PC-3 (cell line): ENCODE results near the gene AFF3.

Source experiments
- EZH2 ChIP-seq: fragments of 300-600 bp; sonication (generic); IDR thresholded peaks from one replicate; pipeline ENCODE4 v1.6.1; 2017; ENCODE audit warnings: antibody characterized with exemption, mild to moderate bottlenecking, low read length; ENCODE audit not compliant: unreplicated experiment
- TF ChIP-seq, protein P1 (sequence below): fragments of 300-600 bp; sonication (generic); conservative IDR thresholded peaks from 2 replicates; pipeline ENCODE4 v1.5.1; 2017; ENCODE audit warnings: antibody characterized with exemption, low read depth, mild to moderate bottlenecking, low read length

- TF ChIP-seq EZH2 = no peak
- TF ChIP-seq, protein P1, sequence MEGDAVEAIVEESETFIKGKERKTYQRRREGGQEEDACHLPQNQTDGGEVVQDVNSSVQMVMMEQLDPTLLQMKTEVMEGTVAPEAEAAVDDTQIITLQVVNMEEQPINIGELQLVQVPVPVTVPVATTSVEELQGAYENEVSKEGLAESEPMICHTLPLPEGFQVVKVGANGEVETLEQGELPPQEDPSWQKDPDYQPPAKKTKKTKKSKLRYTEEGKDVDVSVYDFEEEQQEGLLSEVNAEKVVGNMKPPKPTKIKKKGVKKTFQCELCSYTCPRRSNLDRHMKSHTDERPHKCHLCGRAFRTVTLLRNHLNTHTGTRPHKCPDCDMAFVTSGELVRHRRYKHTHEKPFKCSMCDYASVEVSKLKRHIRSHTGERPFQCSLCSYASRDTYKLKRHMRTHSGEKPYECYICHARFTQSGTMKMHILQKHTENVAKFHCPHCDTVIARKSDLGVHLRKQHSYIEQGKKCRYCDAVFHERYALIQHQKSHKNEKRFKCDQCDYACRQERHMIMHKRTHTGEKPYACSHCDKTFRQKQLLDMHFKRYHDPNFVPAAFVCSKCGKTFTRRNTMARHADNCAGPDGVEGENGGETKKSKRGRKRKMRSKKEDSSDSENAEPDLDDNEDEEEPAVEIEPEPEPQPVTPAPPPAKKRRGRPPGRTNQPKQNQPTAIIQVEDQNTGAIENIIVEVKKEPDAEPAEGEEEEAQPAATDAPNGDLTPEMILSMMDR = no peak
Observed at GRCh38 chr2:99737537-99737936, 404.9 kb downstream of the AFF3 start.
